Islet of Langerhans (tissue), 1 donor: ENCODE results near the gene DUSP22.
"Not testable (repeated sequence)": the region's sequence is repeated elsewhere in the genome, so short reads cannot be mapped to it uniquely, and the experiment has no call there.

Experiments
- FAIRE-seq: peaks from one replicate; lab custom pipeline; 2011; peaks lifted over from hg19 to GRCh38; lab: Jason Lieb, UNC

The DUSP22 gene

GRCh38 chr6:325161-325860 is 33.0 kb downstream of the DUSP22 start:
- FAIRE-seq, result not testable (repeated sequence)

GRCh38 chr6:326066-326465 is 33.8 kb downstream of the DUSP22 start:
- FAIRE-seq, result not testable (repeated sequence)

GRCh38 chr6:326896-327537 is 34.7 kb downstream of the DUSP22 start:
- no peak for FAIRE-seq

- FAIRE-seq, result no peak
Measured at GRCh38 chr6:327538-328116, 35.3 kb downstream of the DUSP22 start.

- FAIRE-seq, result no peak
Measured at GRCh38 chr6:328136-328670, 35.9 kb downstream of the DUSP22 start.

- no peak for FAIRE-seq
Measured at GRCh38 chr6:328924-329323, 36.6 kb downstream of the DUSP22 start.

- FAIRE-seq, result no peak
Measured at GRCh38 chr6:329888-330691, 37.8 kb downstream of the DUSP22 start.

GRCh38 chr6:330948-331347 is 38.7 kb downstream of the DUSP22 start:
- no peak for FAIRE-seq

GRCh38 chr6:331622-332521 is 39.6 kb downstream of the DUSP22 start:
- no peak for FAIRE-seq

GRCh38 chr6:332671-333070 is 40.4 kb downstream of the DUSP22 start:
- FAIRE-seq, result no peak

- FAIRE-seq, result no peak
Measured at GRCh38 chr6:333379-334002, 41.2 kb downstream of the DUSP22 start.

GRCh38 chr6:334536-335510 is 42.5 kb downstream of the DUSP22 start:
- no peak for FAIRE-seq

GRCh38 chr6:335572-335971 is 43.3 kb downstream of the DUSP22 start:
- FAIRE-seq, result no peak

- FAIRE-seq, result no peak
Measured at GRCh38 chr6:336159-337114, 44.1 kb downstream of the DUSP22 start.

- FAIRE-seq, result no peak
Measured at GRCh38 chr6:337805-338368, 45.6 kb downstream of the DUSP22 start.

GRCh38 chr6:338815-339262 is 46.6 kb downstream of the DUSP22 start:
- FAIRE-seq, result no peak

- no peak for FAIRE-seq
Measured at GRCh38 chr6:339480-339879, 47.2 kb downstream of the DUSP22 start.
